Measurements from ENCODE around the gene NQO2.
A peak's percentile ranks its signal among the peaks of the same experiment; 100 is the strongest.
"Not testable (repeated sequence)": the region's sequence is repeated elsewhere in the genome, so short reads cannot be mapped to it uniquely, and the experiment has no call there.

Gene NQO2

GRCh38 chr6:2998249-2998997 is 1.3 kb upstream of the NQO2 start:
- not testable (repeated sequence) for H3K9me3 ChIP-seq (ENCODE audit: control insufficient read depth, insufficient read depth, low read depth, low read length); H3K36me3 ChIP-seq (ENCODE audit: control insufficient read depth in 2 of 2, insufficient read depth in 1 of 2, low read length in 2 of 2); H3K27ac ChIP-seq (ENCODE audit: extremely low read depth, low read depth, low read length); H3K4me3 ChIP-seq (ENCODE audit: low read depth, low read length); H3K4me1 ChIP-seq (ENCODE audit: control insufficient read depth, insufficient read depth, low read length)
- TF ChIP-seq ZNF366 (tag by site-specific recombination; conservative IDR thresholded peaks at IDR 0.05), result 0 out of 2 replicates have a peak, but pooled peaks have one; percentile 13
- TF ChIP-seq PRDM1 (tag by site-specific recombination; IDR thresholded peaks at IDR 0.05), result 0 out of 2 replicates have a peak, but pooled peaks have one; percentile 33
- peak; percentile 77 for TF ChIP-seq ZNF654 (tag by site-specific recombination; IDR thresholded peaks at IDR 0.05; ENCODE audit: low read depth)
- TF ChIP-seq CTCF (tag by site-specific recombination; IDR thresholded peaks at IDR 0.05), result peak; percentile 70
- peak; percentile 9; the same call in 1 of the 2 replicates for TF ChIP-seq GLIS1 (tag by site-specific recombination; IDR thresholded peaks at IDR 0.05)
- peak; percentile 84 for TF ChIP-seq PRDM10 (tag by site-specific recombination; IDR thresholded peaks at IDR 0.05)
- TF ChIP-seq ZNF24 (tag by site-specific recombination; IDR thresholded peaks at IDR 0.05), result peak; percentile 98
- TF ChIP-seq ZNF341 (tag by site-specific recombination; IDR thresholded peaks at IDR 0.05; ENCODE audit: low read depth), result peak; percentile 18; the same call in 1 of the 2 replicates
- TF ChIP-seq SP2 (tag by site-specific recombination; IDR thresholded peaks at IDR 0.05), result peak; percentile 73
- ChIA-PET CTCF (interaction anchor here (0.6 to 8.1 kb wide), 9 partner anchors 40 to 207 kb away, joined by 3 to 71 read pairs (median 4); no protein-coding TSS in a partner anchor), POLR2A (interaction anchor here (0.6 to 1.8 kb wide), 3 partner anchors 8 to 62 kb away, joined by 9 to 14 read pairs (median 12); no protein-coding TSS in a partner anchor)

GRCh38 chr6:2998998-2999617 is 586 bp upstream of the NQO2 start:
- ChIA-PET POLR2A (interaction anchor here (0.5 to 1.8 kb wide), 14 partner anchors 9 to 1060 kb away, joined by 3 to 14 read pairs (median 4); partner anchors contain the start of genes BPHL, RIPK1 and SERPINB6), CTCF (interaction anchor here (0.6 to 8.1 kb wide), 13 partner anchors 8 to 153 kb away, joined by 3 to 71 read pairs (median 3); no protein-coding TSS in a partner anchor)
- H3K36me3 ChIP-seq (ENCODE audit: control insufficient read depth in 2 of 2, insufficient read depth in 1 of 2, low read length in 2 of 2), result peaks cover 0 to under 1% of the 10 kb centered on the region in 2 experiments; a peak in 1 of 3 replicates
- no peak overlapping the region for H3K27ac ChIP-seq (ENCODE audit: extremely low read depth, low read depth, low read length)
- H3K9me3 ChIP-seq (ENCODE audit: control insufficient read depth, insufficient read depth, low read depth, low read length), result no peaks in the 10 kb centered on the region
- peak overlapping the region; percentile 50 for H3K4me3 ChIP-seq (ENCODE audit: low read depth, low read length)
- no peaks in the 10 kb centered on the region for H3K4me1 ChIP-seq (ENCODE audit: control insufficient read depth, insufficient read depth, low read length)
- TF ChIP-seq ZNF423 (tag by site-specific recombination; IDR thresholded peaks at IDR 0.05) (0 out of 2 replicates have a peak, but pooled peaks have one; percentile 27), ZNF280D (tag by site-specific recombination; IDR thresholded peaks at IDR 0.05) (no peak), ZNF513 (tag by site-specific recombination; IDR thresholded peaks at IDR 0.05) (no peak), ZIC2 (tag by site-specific recombination; IDR thresholded peaks at IDR 0.05) (peak; percentile 63), ZNF202 (tag by site-specific recombination; IDR thresholded peaks at IDR 0.05; ENCODE audit: borderline replicate concordance) (no peak), GLIS2 (tag by site-specific recombination; IDR thresholded peaks at IDR 0.05) (peak; percentile 77), ZNF404 (tag by site-specific recombination; IDR thresholded peaks at IDR 0.05) (no peak), BCL11A (tag by site-specific recombination; IDR thresholded peaks at IDR 0.05; ENCODE audit: low read depth) (peak; percentile 51; the same call in 1 of the 2 replicates), ZNF777 (tag by site-specific recombination; IDR thresholded peaks at IDR 0.05; ENCODE audit: borderline replicate concordance) (peak; percentile 71; the same call in 1 of the 2 replicates)
